Astrocyte of the cerebellum (primary cell): ENCODE measurements around the gene GPR179.

Source experiments
- DNase-seq: peaks from one replicate; pipeline ENCODE4 v3.0.0-alpha.2; 2011; ENCODE audit warnings: low read depth
- H3K4me3 ChIP-seq: 2 replicates; pipeline ENCODE4 v1.5.1; 2011; ENCODE audit warnings: mild to moderate bottlenecking, low read depth, low read length, moderate library complexity
- CTCF ChIP-seq: IDR thresholded peaks from 2 replicates; pipeline ENCODE4 v1.5.1; 2012; ENCODE audit warnings: low read length, low read depth, moderate library complexity, mild to moderate bottlenecking; ENCODE audit errors: missing control alignments
- in situ Hi-C: cut with HindIII; loops from 2 replicates; pipeline ENCODE4 v1.10.0; 2017; ENCODE audit warnings: low sequenced_read_pairs

The GPR179 gene

GRCh38 chr17:38352245-38353085, 8.7 kb upstream of the GPR179 start:
- H3K4me3 ChIP-seq: peak overlapping the region; percentile 70
- DNase-seq: no peak
- in situ Hi-C loops: no loop called here
- TF ChIP-seq CTCF: no peak

GRCh38 chr17:38351412-38352222, 7.9 kb upstream of the GPR179 start, which contains the start of gene SOCS7:
Gene SOCS7, plus strand, starts transcription at chr17:38351844. Its CDS starts 209 bp downstream, at chr17:38352053.
- in situ Hi-C loops: no loop called here
- peak within 1 kb of the TSS; percentile 70 for H3K4me3 ChIP-seq
- no peak for TF ChIP-seq CTCF
- peak; percentile 72 for DNase-seq

GRCh38 chr17:38350035-38350434, 6.3 kb upstream of the GPR179 start:
- no peak overlapping the region for H3K4me3 ChIP-seq
- in situ Hi-C loops: no loop called here
- no peak for TF ChIP-seq CTCF
- DNase-seq: no peak

- peak; percentile 98 for TF ChIP-seq CTCF
- in situ Hi-C loops: no loop called here
- peak; percentile 75 for DNase-seq
- H3K4me3 ChIP-seq: no peak overlapping the region
These were observed 5.5 kb upstream of the GPR179 start for GRCh38 chr17:38349097-38349730.

GRCh38 chr17:38345743-38346142, 2.0 kb upstream of the GPR179 start:
- no peak overlapping the region for H3K4me3 ChIP-seq
- in situ Hi-C loops: no loop called here
- no peak for DNase-seq
- TF ChIP-seq CTCF: no peak

GRCh38 chr17:38344420-38344745, 627 bp upstream of the GPR179 start:
- no peak for TF ChIP-seq CTCF
- H3K4me3 ChIP-seq: no peak overlapping the region
- in situ Hi-C loops: no loop called here
- no peak for DNase-seq
